Cerebellar cortex (tissue), 1 donor: ENCODE measurements around the gene HAPSTR1.

ENCODE experiments used
- DNase-seq: peaks from one replicate; pipeline ENCODE4 v3.0.0-alpha.2; 2015; ENCODE audit warnings: low spot score

Gene HAPSTR1

DNA sequence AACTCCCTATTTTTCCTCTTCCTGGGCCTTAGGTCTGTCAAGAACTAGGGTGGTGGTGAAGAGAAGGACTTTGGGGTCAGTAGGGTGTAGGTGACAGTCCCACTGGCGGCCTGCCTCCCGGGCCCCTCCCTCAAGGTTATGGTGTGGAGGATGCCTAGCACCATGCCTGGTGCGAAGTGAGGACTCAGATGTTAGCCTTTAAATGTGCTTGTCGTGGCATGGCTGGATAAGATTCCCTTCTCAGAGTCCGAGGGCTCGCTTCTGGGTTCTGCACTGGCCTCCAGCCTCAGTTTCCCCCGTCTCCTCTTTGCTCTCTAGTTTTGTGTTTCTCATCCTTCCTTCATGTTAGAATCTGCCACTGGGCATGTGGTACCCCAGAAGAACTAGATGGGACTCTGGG, 32.0 kb downstream of the HAPSTR1 start:
- DNase-seq: no peak

GRCh38 chr16:9123871-9124270, 32.4 kb downstream of the HAPSTR1 start:
- no peak for DNase-seq

DNA sequence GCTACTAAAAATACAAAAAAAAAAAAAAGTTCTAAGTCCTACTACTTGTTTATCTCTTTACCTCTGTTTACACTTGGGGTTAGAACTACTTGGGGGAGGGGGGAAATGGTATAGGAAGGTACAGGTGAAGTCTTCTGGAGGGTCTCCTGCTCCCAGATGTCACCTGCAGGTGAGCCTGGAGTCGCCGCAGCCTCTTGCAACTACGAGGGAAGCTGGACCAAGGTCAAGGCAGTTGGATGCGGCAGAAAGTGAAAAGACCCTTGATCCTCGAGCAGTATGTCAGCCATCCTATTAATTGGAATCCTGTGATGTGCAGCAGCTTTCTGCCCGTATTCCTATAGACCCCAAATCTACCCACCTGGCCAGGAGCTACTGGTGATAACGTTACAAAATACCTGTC, 33.0 kb downstream of the HAPSTR1 start:
- DNase-seq: no peak

DNA sequence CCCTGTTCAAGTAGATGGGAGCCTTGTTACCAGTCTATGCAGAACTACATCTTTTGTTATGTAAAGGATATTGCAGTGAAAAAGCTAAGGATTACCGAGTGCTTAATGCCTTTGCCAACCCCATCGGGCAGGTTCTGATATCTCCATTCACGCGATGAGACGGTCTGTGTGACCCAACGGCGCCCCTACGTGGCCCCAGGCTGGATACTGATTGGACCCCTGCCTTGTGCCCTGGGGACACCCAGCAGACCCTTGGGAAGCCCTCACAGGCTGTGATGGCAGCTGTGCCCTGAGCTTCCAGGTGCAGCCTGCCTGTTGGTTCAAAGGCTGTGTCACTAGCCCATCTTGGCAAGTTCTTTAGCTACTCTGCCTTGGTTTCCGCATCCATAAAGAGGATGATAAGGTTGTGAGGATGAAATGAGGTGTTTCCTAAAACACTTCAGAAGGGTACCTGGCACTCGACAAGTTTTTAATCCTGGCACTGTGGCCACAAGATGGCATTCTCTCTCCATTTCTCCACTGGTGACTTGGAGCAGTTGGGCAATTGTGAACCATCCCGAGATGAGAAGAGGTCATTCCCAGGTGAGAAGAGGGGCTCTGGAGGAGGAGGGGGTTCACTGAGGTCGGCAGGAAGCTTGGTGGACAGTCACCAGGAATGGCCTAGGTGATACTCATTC, 33.6 kb downstream of the HAPSTR1 start:
- DNase-seq: no peak

DNA sequence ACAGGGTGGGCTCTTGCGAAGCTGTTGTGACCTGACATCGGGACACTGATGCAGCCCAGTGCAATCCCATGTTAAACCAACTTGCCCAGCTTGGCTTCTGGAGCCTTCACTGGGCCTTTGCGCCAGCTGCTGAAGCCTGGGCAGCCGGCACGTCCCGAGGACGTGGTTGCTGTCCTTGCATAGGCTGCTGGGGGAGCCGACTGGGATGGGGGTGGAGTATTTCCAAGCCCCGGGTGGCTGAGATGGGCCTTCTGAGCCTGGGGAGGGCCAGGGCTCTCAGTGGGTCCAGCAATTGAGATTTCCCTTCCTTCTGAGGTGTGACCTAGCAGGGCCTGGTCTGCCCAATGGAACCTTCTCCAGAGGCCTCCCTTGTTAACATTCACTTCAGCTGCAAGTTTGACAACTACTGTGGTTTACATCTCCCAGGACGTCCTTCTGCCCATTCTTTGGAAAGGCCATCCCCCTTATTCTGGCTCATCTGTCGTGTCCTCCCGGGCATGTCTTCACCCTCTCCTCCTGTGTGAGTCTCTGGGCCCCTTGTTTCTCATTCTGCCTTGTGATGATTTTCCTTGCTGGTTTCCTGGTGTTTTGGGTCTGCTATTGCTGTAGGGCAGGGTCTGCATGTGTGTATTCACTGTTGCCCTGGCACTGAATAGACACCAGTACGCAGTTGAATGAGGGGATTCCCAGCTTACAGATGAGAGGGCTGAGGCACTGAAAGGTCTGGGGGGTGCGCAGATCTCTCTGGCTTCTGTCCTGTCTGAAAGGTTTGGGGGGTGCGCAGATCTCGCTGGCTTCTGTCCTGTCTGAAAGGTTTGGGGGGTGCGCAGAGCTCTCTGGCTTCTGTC, 34.4 kb downstream of the HAPSTR1 start:
- DNase-seq: no peak

- DNase-seq: no peak
Observed at GRCh38 chr16:9126609-9127008, 35.2 kb downstream of the HAPSTR1 start.

DNA sequence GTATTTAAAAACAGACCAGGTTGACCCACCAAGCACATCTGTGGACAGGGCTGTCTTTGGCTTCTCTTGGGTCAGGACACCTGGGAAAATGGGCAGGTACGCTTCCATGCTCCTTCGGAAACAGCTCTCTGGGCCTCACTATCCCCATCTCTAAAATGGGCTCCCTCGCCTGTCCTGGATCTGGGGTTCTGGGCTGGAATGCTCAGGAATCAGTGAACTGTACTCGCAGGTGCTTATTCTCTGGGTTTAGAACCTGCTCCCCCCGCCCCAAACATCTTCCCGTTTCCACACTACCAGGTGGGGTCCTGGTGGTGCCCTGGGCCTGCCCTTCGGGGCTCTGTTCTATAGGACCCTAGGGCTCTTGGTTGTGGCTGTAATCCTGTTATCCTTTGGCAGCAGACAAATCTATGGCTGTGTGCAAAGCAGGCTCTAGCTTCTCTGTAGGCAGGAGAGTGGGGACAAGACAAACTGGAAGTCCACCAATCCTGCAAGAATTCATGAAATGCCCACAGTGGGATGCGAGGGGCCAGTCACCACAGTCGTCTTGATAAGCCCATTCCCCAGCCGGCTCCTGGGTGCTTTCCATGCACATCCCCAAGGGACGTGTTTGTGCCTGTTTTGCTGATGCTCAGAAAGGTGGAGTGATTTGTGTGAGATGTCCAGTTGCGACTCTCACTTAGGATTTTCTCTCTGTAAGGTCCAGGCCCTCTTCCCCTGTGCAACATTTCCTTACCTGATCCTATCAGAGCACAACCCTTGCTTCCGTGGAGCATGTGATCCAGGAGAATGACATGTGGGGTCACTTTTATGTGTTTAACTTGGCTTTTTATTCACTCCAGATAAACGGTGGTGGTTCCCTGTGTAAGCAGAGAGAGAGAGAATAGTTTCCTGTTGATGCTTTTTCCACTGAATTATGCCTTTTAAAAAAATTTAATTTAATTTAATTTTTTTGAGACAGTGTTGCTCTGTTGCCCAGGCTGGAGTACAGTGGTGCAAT, 37.2 kb downstream of the HAPSTR1 start:
- DNase-seq: no peak

DNA sequence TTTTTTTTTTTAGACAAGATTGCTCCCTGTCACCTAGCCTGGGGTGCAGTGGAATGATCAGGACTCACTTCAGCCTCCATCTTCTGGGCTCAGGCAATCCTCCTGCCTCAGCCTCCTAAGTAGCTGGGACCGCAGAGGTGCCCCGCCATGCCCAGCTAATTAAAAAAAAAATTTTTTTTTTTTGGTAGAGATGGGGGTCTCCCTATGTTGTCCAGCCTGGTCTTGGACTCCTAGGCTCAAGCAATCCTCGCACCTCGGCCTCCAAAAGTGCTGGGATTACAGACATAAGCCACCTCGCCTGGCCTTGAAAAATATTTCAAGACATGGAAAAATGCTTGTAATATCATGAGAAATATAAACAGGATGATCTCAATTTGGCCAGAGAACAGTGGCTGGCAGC, 42.9 kb downstream of the HAPSTR1 start:
- no peak for DNase-seq

DNA sequence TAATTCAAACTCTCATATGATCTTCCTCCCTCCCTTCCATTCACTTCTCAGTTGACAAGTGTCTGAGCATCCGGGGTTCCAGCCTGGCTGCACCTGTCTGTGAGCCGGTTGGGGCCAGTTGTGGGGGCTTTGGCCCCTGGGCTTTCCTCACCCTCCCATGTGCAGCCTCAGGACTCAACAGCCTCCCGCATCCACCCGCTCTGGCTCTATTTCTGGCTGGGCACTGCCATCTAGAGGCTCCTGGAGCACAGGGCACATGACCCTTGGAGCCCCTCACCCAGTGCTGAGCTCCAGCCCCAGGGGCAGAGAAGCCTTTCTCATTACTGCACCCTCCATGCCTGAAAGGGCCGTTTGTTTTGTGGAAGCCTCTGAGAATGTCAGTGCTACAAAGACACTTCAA, 43.3 kb downstream of the HAPSTR1 start:
- DNase-seq: peak; percentile 55

GRCh38 chr16:9135797-9136196, 44.4 kb downstream of the HAPSTR1 start:
- DNase-seq: no peak

DNA sequence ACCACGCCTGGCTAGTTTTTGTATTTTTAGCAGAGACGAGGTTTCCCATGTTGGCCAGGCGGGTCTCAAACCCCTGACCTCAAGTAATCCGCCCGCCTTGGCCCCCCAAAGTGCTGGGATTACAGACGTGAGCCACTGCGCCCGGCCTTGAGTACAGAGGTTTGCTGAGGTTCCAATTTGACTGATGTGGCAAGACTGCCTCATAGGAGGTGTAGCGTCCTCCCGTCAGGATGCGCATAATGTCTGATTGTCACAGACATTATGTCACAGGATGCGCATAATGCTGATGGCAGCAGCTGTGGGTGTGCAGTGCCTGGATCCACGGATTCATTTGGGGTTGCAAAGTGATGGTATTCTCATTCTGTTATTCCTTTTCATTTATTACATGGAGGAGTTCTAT, 45.2 kb downstream of the HAPSTR1 start:
- DNase-seq: no peak

GRCh38 chr16:9138021-9138680, 46.7 kb downstream of the HAPSTR1 start:
- DNase-seq: no peak

- DNase-seq: peak; percentile 77
Observed at GRCh38 chr16:9138731-9139501, 47.5 kb downstream of the HAPSTR1 start.

DNA sequence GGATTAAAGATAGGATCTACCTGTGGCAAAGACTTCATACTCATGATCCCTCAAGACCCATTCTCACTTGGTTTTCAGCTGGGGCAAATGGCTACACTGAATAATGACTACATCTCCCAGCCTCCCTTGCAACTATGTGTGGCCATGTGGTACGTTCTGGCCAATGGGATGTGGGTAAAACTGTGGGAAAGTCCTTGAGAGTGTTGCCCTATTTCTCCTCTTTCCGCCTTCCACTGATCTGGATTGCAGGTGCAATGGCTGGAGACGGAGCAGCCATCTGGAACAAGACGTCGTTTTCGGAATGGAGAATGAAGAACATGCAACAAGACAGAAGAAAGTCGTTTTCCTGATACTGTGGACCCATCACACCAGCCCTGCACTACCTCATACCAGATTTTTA, 48.5 kb downstream of the HAPSTR1 start:
- peak; percentile 58 for DNase-seq
